HepG2 (cell line): ENCODE data around the gene ALKBH5. TPM values are rescaled to one million over a fixed set of nuclear protein-coding genes. Genes with fewer than 3 reads are reported as not detected.

Source experiments
- CAMTA2 ChIP-seq: sonication (generic); formaldehyde crosslinking; IDR thresholded peaks from 2 replicates; pipeline ENCODE4 v1.4.0; 2020; ENCODE audit warnings: mild to moderate bottlenecking, missing genetic modification reagents, borderline replicate concordance
- EEA1 ChIP-seq: sonication (generic); formaldehyde crosslinking; IDR thresholded peaks from 2 replicates; pipeline ENCODE4 v1.5.1; 2020; ENCODE audit warnings: mild to moderate bottlenecking, missing genetic modification reagents, borderline replicate concordance
- GATAD1 ChIP-seq: IDR thresholded peaks from 2 replicates; pipeline ENCODE4 v1.6.1; 2016; ENCODE audit warnings: missing genetic modification reagents, missing compliant biosample characterization
- HMG20B ChIP-seq: conservative IDR thresholded peaks from 2 replicates; pipeline ENCODE4 v1.6.1; 2016; ENCODE audit warnings: missing genetic modification reagents, missing compliant biosample characterization
- KDM1A ChIP-seq: IDR thresholded peaks from 2 replicates; pipeline ENCODE4 v1.6.1; 2016; ENCODE audit warnings: missing compliant biosample characterization
- KDM3A ChIP-seq: IDR thresholded peaks from 2 replicates; pipeline ENCODE4 v1.6.1; 2018; ENCODE audit warnings: low read depth, missing compliant biosample characterization
- NPAS2 ChIP-seq: sonication (generic); formaldehyde crosslinking; IDR thresholded peaks from 2 replicates; pipeline ENCODE4 v1.8.0; 2022; ENCODE audit warnings: mild to moderate bottlenecking, missing genetic modification reagents, borderline replicate concordance
- NRL ChIP-seq: sonication (generic); formaldehyde crosslinking; IDR thresholded peaks from 2 replicates; pipeline ENCODE4 v1.5.0; 2020; ENCODE audit warnings: missing genetic modification reagents, mild to moderate bottlenecking, moderate library complexity, borderline replicate concordance
- RBFOX2 ChIP-seq: fragments of 200-400 bp; formaldehyde crosslinking; IDR thresholded peaks from 2 replicates; pipeline ENCODE4 v1.6.1; 2017; ENCODE audit warnings: low read depth, mild to moderate bottlenecking, low read length
- TCF7L2 ChIP-seq: IDR thresholded peaks from 2 replicates; pipeline ENCODE4 v1.6.1; 2011; ENCODE audit warnings: mild to moderate bottlenecking, low read depth, low read length, moderate library complexity
- ZBTB8A ChIP-seq: sonication (generic); formaldehyde crosslinking; IDR thresholded peaks from 2 replicates; pipeline ENCODE4 v1.4.0; 2020; ENCODE audit warnings: mild to moderate bottlenecking, low read depth, missing genetic modification reagents, borderline replicate concordance
- ZFP36L2 ChIP-seq: sonication (generic); formaldehyde crosslinking; IDR thresholded peaks from 2 replicates; pipeline ENCODE4 v1.4.0; 2020; ENCODE audit warnings: missing genetic modification reagents
- ZNF317 ChIP-seq: sonication (generic); formaldehyde crosslinking; IDR thresholded peaks from 2 replicates; pipeline ENCODE4 v1.5.0; 2020; ENCODE audit warnings: mild to moderate bottlenecking, missing genetic modification reagents
- ZNF343 ChIP-seq: sonication (generic); formaldehyde crosslinking; IDR thresholded peaks from 2 replicates; pipeline ENCODE4 v1.4.0; 2020; ENCODE audit warnings: mild to moderate bottlenecking, missing genetic modification reagents
- ZNF432 ChIP-seq: sonication (generic); formaldehyde crosslinking; IDR thresholded peaks from 2 replicates; pipeline ENCODE4 v1.5.0; 2020; ENCODE audit warnings: missing genetic modification reagents, mild to moderate bottlenecking, borderline replicate concordance
- ZNF552 ChIP-seq: sonication (generic); formaldehyde crosslinking; IDR thresholded peaks from 2 replicates; pipeline ENCODE4 v1.9.0; 2022; ENCODE audit warnings: missing genetic modification reagents, mild to moderate bottlenecking, borderline replicate concordance
- ZNF563 ChIP-seq: sonication (generic); formaldehyde crosslinking; IDR thresholded peaks from 2 replicates; pipeline ENCODE4 v1.8.0; 2022; ENCODE audit warnings: mild to moderate bottlenecking, moderate library complexity, missing genetic modification reagents
- ZNF710 ChIP-seq: sonication (generic); formaldehyde crosslinking; IDR thresholded peaks from 2 replicates; pipeline ENCODE4 v1.5.0; 2020; ENCODE audit warnings: mild to moderate bottlenecking, missing genetic modification reagents, borderline replicate concordance
- ZNF777 ChIP-seq: sonication (generic); formaldehyde crosslinking; IDR thresholded peaks from 2 replicates; pipeline ENCODE4 v1.4.0; 2020; ENCODE audit warnings: missing genetic modification reagents
- polyA plus RNA-seq, 8 experiments: library from polyadenylated mRNA; depleted of rRNA in 3 of 8; stranded (reverse) in 7 of 8; unstranded in 1 of 8; fragments of >200 nt; fragmentation: Illumina TruSeq in 4 of 8; extraction: Trizol in 4 of 8; gene quantifications; 2 replicates each; pipeline versions ENCODE4 v1.2.1 to v1.2.3, GENCODE V29; 2011 to 2016; ENCODE audit warnings: low read depth in 4 of 8, missing spikeins in 1 of 8, mixed read lengths in 1 of 8; ENCODE audit not compliant: insufficient read depth in 1 of 8
- total RNA-seq, 5 experiments: library from RNA; depleted of rRNA; stranded (reverse); fragments of >200 nt; fragmentation: Illumina TruSeq; extraction: Trizol; gene quantifications; 2 replicates each; pipeline ENCODE4 v1.2.3, GENCODE V29; 2016; ENCODE audit warnings: low read depth in 1 of 5
- TF ChIP-seq, protein P1 (sequence below): sonication (generic); formaldehyde crosslinking; IDR thresholded peaks from 2 replicates; pipeline ENCODE4 v1.5.1; 2020; ENCODE audit warnings: mild to moderate bottlenecking, missing genetic modification reagents, moderate library complexity
- TF ChIP-seq, protein P2 (sequence below): sonication (generic); formaldehyde crosslinking; IDR thresholded peaks from 2 replicates; pipeline ENCODE4 v1.4.0; 2020; ENCODE audit warnings: mild to moderate bottlenecking, low read depth, missing genetic modification reagents

The ALKBH5 gene
- total and polyA plus RNA-seq, 2 of the 13 experiments (the other 11 are each of a cell fraction or from before 2014, with no cell fraction given): 68.9 to 76.9 TPM

GRCh38 chr17:18184143-18185031, 759 bp downstream of the ALKBH5 start (continued):
- TF ChIP-seq CAMTA2 (CRISPR knock-in tag) (peak; percentile 40; the same call in 1 of the 2 replicates), ZNF552 (no peak), ZNF563 (peak; percentile 57; the same call in 1 of the 2 replicates), KDM1A (CRISPR knock-in tag) (no peak), ZNF343 (CRISPR knock-in tag) (no peak), HMG20B (CRISPR knock-in tag) (no peak), NRL (CRISPR knock-in tag) (peak; percentile 73; the same call in 1 of the 2 replicates), ZNF317 (no peak), ZNF777 (CRISPR knock-in tag) (no peak; the same call in 1 of the 2 replicates), NPAS2 (CRISPR knock-in tag) (no peak), KDM3A (no peak), ZBTB8A (no peak), ZNF432 (CRISPR knock-in tag) (no peak), ZNF710 (CRISPR knock-in tag) (peak; percentile 55; the same call in 1 of the 2 replicates), TCF7L2 (no peak), ZFP36L2 (no peak), RBFOX2 (no peak), GATAD1 (CRISPR knock-in tag) (no peak), EEA1 (CRISPR knock-in tag) (no peak)
- TF ChIP-seq, protein P1, sequence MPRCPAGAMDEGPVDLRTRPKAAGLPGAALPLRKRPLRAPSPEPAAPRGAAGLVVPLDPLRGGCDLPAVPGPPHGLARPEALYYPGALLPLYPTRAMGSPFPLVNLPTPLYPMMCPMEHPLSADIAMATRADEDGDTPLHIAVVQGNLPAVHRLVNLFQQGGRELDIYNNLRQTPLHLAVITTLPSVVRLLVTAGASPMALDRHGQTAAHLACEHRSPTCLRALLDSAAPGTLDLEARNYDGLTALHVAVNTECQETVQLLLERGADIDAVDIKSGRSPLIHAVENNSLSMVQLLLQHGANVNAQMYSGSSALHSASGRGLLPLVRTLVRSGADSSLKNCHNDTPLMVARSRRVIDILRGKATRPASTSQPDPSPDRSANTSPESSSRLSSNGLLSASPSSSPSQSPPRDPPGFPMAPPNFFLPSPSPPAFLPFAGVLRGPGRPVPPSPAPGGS (CRISPR knock-in tag): 0 out of 2 replicates have a peak, but pooled peaks have one; percentile 36
- TF ChIP-seq, protein P2, sequence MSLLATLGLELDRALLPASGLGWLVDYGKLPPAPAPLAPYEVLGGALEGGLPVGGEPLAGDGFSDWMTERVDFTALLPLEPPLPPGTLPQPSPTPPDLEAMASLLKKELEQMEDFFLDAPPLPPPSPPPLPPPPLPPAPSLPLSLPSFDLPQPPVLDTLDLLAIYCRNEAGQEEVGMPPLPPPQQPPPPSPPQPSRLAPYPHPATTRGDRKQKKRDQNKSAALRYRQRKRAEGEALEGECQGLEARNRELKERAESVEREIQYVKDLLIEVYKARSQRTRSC (CRISPR knock-in tag): no peak
